NCI-H2081 treated with DMSO at 0.1 percent for 48 hours (cell line): ENCODE results near the gene MT1A.

Source experiments
- DNase-seq: peaks from one replicate; lab custom pipeline; 2025; lab: John Stamatoyannopoulos, UW

The MT1A gene

GRCh38 chr16:56632156-56632847, 6.2 kb upstream of the MT1A start, which contains the start of gene MT1M:
MT1M (plus strand) TSS chr16:56632659; CDS start chr16:56632732, 73 bp downstream.
- no peak for DNase-seq

- DNase-seq = no peak
Observed at GRCh38 chr16:56632848-56633365, 5.6 kb upstream of the MT1A start.

GRCh38 chr16:56633535-56633934, 4.9 kb upstream of the MT1A start:
- DNase-seq = no peak

- no peak for DNase-seq
Observed at GRCh38 chr16:56634715-56635440, 3.6 kb upstream of the MT1A start.

GRCh38 chr16:56635441-56635967, 3.0 kb upstream of the MT1A start:
- DNase-seq = no peak

GRCh38 chr16:56636616-56637413, 1.7 kb upstream of the MT1A start:
- no peak for DNase-seq

GRCh38 chr16:56639045-56639444, 579 bp downstream of the MT1A start:
- no peak for DNase-seq

GRCh38 chr16:56640076-56640475, 1.6 kb downstream of the MT1A start:
- no peak for DNase-seq

- DNase-seq = no peak
Observed at GRCh38 chr16:56641166-56641565, 2.7 kb downstream of the MT1A start.

GRCh38 chr16:56643080-56643778, 4.8 kb downstream of the MT1A start:
- no peak for DNase-seq

GRCh38 chr16:56643833-56644232, 5.4 kb downstream of the MT1A start:
- DNase-seq = no peak

GRCh38 chr16:56645311-56645710, 6.8 kb downstream of the MT1A start:
- no peak for DNase-seq

- DNase-seq = no peak
Observed at GRCh38 chr16:56645838-56646237, 7.4 kb downstream of the MT1A start.

- DNase-seq = no peak
Observed at GRCh38 chr16:56647641-56648431, 9.4 kb downstream of the MT1A start.

- no peak for DNase-seq
Observed at GRCh38 chr16:56649271-56649670, 10.8 kb downstream of the MT1A start.

- no peak for DNase-seq
Observed at GRCh38 chr16:56649820-56650219, 11.4 kb downstream of the MT1A start.

GRCh38 chr16:56651586-56651985, 13.1 kb downstream of the MT1A start, which contains the start of gene MT1B:
MT1B (plus strand) TSS chr16:56651886; CDS start chr16:56651954, 68 bp downstream.
- DNase-seq = no peak

- no peak for DNase-seq
Observed at GRCh38 chr16:56652600-56652999, 14.1 kb downstream of the MT1A start.

GRCh38 chr16:56653218-56653617, 14.8 kb downstream of the MT1A start:
- DNase-seq = no peak

- DNase-seq = no peak
Observed at GRCh38 chr16:56657555-56658326, 19.3 kb downstream of the MT1A start, which contains the start of gene MT1F. MT1F (plus strand) TSS chr16:56657959; CDS start chr16:56658059, 100 bp downstream.
